Measurements from ENCODE around the gene EPHB3.

Gene EPHB3

GRCh38 chr3:184524981-184525336 lies 36.6 kb upstream of the EPHB3 start:
- CTCF ChIA-PET = interaction anchor here (0.6 to 2.0 kb wide), 3 partner anchors 11 to 150 kb away, joined by 3 to 13 read pairs (median 4); no protein-coding TSS in a partner anchor
- no peak for DNase-seq (ENCODE audit: low spot score)
- TF ChIP-seq, protein P1, sequence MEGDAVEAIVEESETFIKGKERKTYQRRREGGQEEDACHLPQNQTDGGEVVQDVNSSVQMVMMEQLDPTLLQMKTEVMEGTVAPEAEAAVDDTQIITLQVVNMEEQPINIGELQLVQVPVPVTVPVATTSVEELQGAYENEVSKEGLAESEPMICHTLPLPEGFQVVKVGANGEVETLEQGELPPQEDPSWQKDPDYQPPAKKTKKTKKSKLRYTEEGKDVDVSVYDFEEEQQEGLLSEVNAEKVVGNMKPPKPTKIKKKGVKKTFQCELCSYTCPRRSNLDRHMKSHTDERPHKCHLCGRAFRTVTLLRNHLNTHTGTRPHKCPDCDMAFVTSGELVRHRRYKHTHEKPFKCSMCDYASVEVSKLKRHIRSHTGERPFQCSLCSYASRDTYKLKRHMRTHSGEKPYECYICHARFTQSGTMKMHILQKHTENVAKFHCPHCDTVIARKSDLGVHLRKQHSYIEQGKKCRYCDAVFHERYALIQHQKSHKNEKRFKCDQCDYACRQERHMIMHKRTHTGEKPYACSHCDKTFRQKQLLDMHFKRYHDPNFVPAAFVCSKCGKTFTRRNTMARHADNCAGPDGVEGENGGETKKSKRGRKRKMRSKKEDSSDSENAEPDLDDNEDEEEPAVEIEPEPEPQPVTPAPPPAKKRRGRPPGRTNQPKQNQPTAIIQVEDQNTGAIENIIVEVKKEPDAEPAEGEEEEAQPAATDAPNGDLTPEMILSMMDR (conservative IDR thresholded peaks at IDR 0.05; ENCODE audit: low read depth) = no peak
- POLR2A ChIA-PET (ENCODE audit: low non-redundant PET) = interaction anchor here (0.6 kb wide), 1 partner anchor 11 kb away, joined by 3 read pairs; no protein-coding TSS in a partner anchor
- H3K27ac ChIP-seq = no peak overlapping the region

DNA sequence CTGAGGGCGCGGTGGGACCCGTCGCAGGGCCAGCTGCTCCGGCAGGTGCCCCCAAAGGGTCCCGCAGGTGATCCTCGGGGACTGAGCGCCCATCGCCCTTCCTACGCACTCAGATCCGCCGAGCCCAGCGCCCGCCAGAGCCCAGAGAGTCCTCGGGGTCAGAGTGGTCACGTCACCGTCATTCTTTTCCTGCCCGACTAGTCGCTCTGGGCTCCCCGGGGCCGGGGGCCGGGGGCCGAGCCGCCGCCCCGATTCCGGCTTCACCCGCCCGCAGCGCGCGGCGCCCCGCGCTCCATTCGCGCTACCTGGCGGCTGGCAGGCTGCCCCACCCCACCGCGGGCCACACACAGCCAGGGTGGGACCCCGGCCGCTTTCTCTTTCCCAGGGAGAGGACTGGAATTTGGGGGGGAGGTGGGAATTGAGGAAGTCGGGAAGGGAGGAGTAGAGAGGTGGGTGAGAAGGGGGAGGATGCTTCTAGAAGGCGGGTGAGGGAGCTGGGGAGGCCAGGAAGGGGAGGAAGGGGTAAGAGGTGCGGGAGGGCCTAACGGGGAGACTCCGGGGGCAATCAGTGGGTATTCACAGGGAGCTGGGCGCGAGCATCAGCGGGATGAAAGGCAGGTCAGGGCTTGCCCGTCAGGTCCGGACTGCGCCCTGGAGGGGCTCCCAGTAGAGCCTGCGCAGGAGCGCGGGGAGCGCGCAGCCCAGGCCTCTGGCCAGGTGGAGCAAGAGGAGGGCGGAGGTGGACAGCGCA lies 36.1 kb upstream of the EPHB3 start:
- ChIA-PET POLR2A (ENCODE audit: low non-redundant PET) (interaction anchor here (0.6 kb wide), 1 partner anchor 10 kb away, joined by 3 read pairs; no protein-coding TSS in a partner anchor), CTCF (interaction anchor here (0.6 to 2.0 kb wide), 3 partner anchors 12 to 151 kb away, joined by 3 to 13 read pairs (median 4); no protein-coding TSS in a partner anchor)
- TF ChIP-seq, protein P1 (conservative IDR thresholded peaks at IDR 0.05; ENCODE audit: low read depth) = no peak
- no peak for DNase-seq (ENCODE audit: low spot score)
- no peak overlapping the region for H3K27ac ChIP-seq

- TF ChIP-seq, protein P1 (conservative IDR thresholded peaks at IDR 0.05; ENCODE audit: low read depth) = no peak
- CTCF ChIA-PET = interaction anchor here (0.5 to 2.0 kb wide), 2 partner anchors 12 to 1667 kb away, joined by 4 to 13 read pairs; no protein-coding TSS in a partner anchor
- POLR2A ChIA-PET (ENCODE audit: low non-redundant PET) = no interaction called here
- H3K27ac ChIP-seq = no peak overlapping the region
- DNase-seq (ENCODE audit: low spot score) = no peak
These were observed 35.5 kb upstream of the EPHB3 start for GRCh38 chr3:184526088-184526433.

- no peak overlapping the region for H3K27ac ChIP-seq
- CTCF ChIA-PET = interaction anchor here (1.3 to 2.1 kb wide), 2 partner anchors 9 to 18 kb away, joined by 4 to 6 read pairs; no protein-coding TSS in a partner anchor
- DNase-seq (ENCODE audit: low spot score) = no peak
- POLR2A ChIA-PET (ENCODE audit: low non-redundant PET) = no interaction called here
- TF ChIP-seq, protein P1 (conservative IDR thresholded peaks at IDR 0.05; ENCODE audit: low read depth) = no peak
These were observed 29.8 kb upstream of the EPHB3 start for GRCh38 chr3:184531626-184532280.

GRCh38 chr3:184532940-184533732 lies 28.4 kb upstream of the EPHB3 start:
- TF ChIP-seq, protein P1 (conservative IDR thresholded peaks at IDR 0.05; ENCODE audit: low read depth) = no peak
- POLR2A ChIA-PET (ENCODE audit: low non-redundant PET) = no interaction called here

More at GRCh38 chr3:184532940-184533732, 28.4 kb upstream of the EPHB3 start:
- no peak overlapping the region for H3K27ac ChIP-seq
- no peak for DNase-seq (ENCODE audit: low spot score)
- CTCF ChIA-PET = interaction anchor here (0.6 kb wide), 1 partner anchor 116 kb away, joined by 3 read pairs; no protein-coding TSS in a partner anchor

Data from RWPE1 (cell line).